ENCODE measurements around the gene CES3. TPM values are rescaled to one million over a fixed set of nuclear protein-coding genes. Genes with fewer than 3 reads are reported as not detected.

The CES3 gene
- total RNA-seq, 4 donors from 2014 or later: 1.5 to 7.1 (median 3.6) TPM

DNA sequence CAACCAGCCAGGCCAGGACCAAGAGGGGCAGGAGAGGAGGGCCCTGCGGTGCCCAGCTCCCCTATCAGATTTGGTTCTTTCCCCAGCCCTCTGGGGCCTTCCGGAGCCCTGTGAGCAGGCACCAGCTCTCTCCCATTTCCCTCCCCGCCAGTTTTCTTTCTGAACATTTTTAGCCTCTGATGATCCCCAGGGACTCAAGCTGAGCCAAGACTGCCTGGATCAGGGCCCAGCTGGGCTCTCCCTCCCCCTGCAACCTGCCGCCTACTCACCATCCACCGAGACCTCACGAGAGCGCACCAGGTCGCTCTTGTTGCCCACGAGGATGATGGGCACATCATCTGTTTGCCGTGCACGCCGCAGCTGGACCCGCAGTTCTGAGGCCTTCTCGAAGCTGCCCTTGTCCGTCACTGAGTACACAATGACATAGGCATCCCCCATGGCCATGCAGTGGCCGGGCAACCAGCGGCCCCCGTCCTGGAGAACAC lies 37.8 kb upstream of the CES3 start:
- Histone ChIP-seq H3K4me3 (peak overlapping the region; percentile 50 to 73 (median 61)), H3K27me3 (peaks cover 0 to 35% (median 0%) of the 10 kb centered on the region in 4 donors), H3K4me1 (peaks cover 46 to 96% (median 49%) of the 10 kb centered on the region in 3 donors), H3K27ac (peak overlapping the region; percentile 81 to 90 (median 85)), H3K36me3 (peaks cover 0 to 30% (median 0%) of the 10 kb centered on the region in 3 donors), H3K9me3 (no peaks in the 10 kb centered on the region)
- intact Hi-C loops (cut with DNase I): no loop called here
- no peak for DNase-seq
- no peak for TF ChIP-seq POLR2A (IDR thresholded peaks at IDR 0.05)
- TF ChIP-seq, protein P1, sequence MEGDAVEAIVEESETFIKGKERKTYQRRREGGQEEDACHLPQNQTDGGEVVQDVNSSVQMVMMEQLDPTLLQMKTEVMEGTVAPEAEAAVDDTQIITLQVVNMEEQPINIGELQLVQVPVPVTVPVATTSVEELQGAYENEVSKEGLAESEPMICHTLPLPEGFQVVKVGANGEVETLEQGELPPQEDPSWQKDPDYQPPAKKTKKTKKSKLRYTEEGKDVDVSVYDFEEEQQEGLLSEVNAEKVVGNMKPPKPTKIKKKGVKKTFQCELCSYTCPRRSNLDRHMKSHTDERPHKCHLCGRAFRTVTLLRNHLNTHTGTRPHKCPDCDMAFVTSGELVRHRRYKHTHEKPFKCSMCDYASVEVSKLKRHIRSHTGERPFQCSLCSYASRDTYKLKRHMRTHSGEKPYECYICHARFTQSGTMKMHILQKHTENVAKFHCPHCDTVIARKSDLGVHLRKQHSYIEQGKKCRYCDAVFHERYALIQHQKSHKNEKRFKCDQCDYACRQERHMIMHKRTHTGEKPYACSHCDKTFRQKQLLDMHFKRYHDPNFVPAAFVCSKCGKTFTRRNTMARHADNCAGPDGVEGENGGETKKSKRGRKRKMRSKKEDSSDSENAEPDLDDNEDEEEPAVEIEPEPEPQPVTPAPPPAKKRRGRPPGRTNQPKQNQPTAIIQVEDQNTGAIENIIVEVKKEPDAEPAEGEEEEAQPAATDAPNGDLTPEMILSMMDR (IDR thresholded peaks at IDR 0.05): no peak
- 17 to 49% methylated on average over 2 to 17 of the region's 18 CpGs for WGBS, 2 donors

- no peak for DNase-seq
- no peaks in the 10 kb centered on the region for H3K9me3 ChIP-seq
- peak overlapping the region; percentile 50 to 73 (median 61) for H3K4me3 ChIP-seq
- peaks cover 0 to 30% (median 0%) of the 10 kb centered on the region in 3 donors for H3K36me3 ChIP-seq
- WGBS, 2 donors: 32 to 34% methylated on average over 3 of the region's 3 CpGs
- peaks cover 0 to 35% (median 0%) of the 10 kb centered on the region in 4 donors for H3K27me3 ChIP-seq
- TF ChIP-seq, protein P1 (IDR thresholded peaks at IDR 0.05): no peak
- no peak for TF ChIP-seq POLR2A (IDR thresholded peaks at IDR 0.05)
- H3K27ac ChIP-seq: peak overlapping the region; percentile 81 to 90 (median 85)
- H3K4me1 ChIP-seq: peaks cover 46 to 99% (median 50%) of the 10 kb centered on the region in 3 donors
- intact Hi-C loops (cut with DNase I): no loop called here
These were observed 37.2 kb upstream of the CES3 start for GRCh38 chr16:66923866-66924265.

DNA sequence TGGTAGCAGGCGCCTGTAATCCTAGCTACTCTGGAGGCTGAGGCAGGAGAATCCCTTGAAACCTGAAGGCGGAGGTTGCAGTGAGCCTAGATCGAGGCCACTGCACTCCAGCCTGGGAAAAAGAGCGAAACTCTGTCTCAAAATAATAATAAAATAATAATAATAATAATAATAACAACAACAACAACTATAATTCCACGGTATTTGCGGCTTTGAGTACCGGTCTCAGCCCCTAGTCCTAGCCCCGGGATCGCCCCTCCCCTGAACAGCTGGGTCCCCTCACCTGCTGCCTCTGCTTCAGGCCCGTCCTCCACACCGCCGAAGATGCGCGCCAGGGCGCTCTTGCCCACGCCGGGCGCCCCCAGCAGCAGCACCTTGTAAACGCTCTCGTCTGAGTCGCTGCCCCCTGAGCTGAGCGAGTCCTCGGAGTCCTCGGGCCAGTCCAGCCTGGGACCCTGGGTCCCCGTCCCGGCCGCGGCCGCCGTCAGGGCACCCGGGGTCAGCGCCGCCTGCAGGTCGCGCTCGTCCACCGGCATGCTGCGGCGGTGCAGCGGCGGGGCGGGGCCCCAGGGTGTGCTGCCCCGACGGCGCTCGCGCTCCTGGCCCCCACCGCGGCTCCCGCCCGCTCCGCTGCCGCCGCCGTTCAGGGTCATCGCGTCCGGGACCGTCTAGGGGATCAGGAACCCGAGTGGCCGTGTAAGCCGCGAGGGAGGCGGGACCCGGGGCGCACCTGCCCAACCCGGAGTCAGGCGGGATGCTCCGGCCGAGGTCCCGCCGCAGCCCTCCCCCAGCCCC lies 36.3 kb upstream of the CES3 start:
- DNase-seq: no peak
- intact Hi-C loops (cut with DNase I): no loop called here
- no peak for TF ChIP-seq POLR2A (IDR thresholded peaks at IDR 0.05)
- TF ChIP-seq, protein P1 (IDR thresholded peaks at IDR 0.05): peak; percentile 18 to 75 (median 52)
- 15 to 19% methylated on average over 18 to 25 of the region's 72 CpGs for WGBS, 2 donors
- peak overlapping the region; percentile 81 to 90 (median 85) for H3K27ac ChIP-seq
- no peaks in the 10 kb centered on the region for H3K9me3 ChIP-seq
- H3K4me3 ChIP-seq: peak overlapping the region; percentile 50 to 73 (median 61)
- peaks cover 0 to 35% (median 0%) of the 10 kb centered on the region in 4 donors for H3K27me3 ChIP-seq
- H3K4me1 ChIP-seq: peaks cover 40 to 99% (median 53%) of the 10 kb centered on the region in 3 donors
- H3K36me3 ChIP-seq: peaks cover 0 to 30% (median 0%) of the 10 kb centered on the region in 3 donors

DNA sequence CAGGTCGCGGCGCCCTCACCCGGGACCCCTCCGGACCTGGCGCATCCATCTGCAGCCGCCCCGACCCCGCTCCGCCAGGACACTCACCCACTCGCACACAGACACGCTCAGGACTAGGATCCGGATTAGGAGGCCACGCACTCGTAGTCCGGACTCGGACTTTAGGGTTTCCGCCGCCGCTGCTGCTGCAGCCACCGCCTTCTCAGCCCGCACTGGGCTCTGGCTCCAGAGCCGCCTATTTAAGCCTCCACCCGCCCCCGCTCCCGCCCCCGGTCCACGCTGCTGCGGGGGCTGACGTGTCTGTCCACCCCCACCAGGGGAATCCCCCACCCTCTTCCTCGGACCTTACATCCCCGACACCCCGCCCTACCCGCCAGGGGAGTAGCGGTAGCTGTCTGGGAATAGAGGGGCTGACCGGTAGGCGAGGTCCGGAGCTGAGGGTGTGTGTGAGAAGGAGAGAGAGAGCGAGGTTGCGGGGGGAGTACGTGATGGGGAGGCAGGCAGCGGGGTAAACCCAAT lies 35.7 kb upstream of the CES3 start, which contains the start of gene RRAD:
TSS of gene RRAD (minus strand) at position 214 of the 519 bp plus-strand sequence. CDS start 356 bp downstream, outside the sequence.
- Histone ChIP-seq H3K27me3 (peaks cover 0 to 35% (median 0%) of the 10 kb centered on the region in 4 donors), H3K9me3 (no peaks in the 10 kb centered on the region), H3K4me3 (peak within 1 kb of the TSS; percentile 50 to 73 (median 61)), H3K27ac (peak within 1 kb of the TSS; percentile 81 to 90 (median 85)), H3K36me3 (peaks cover 0 to 30% (median 0%) of the 10 kb centered on the region in 3 donors), H3K4me1 (peaks cover 40 to 99% (median 53%) of the 10 kb centered on the region in 3 donors)
- WGBS, 2 donors: 5 to 6% methylated on average over 8 to 10 of the region's 42 CpGs
- TF ChIP-seq, protein P1 (IDR thresholded peaks at IDR 0.05): no peak
- peak in 2 of 4 donors; percentile 41 to 69 for TF ChIP-seq POLR2A (IDR thresholded peaks at IDR 0.05)
- intact Hi-C loops (cut with DNase I): no loop called here
- DNase-seq: no peak
